IPS DF 19.7 (cell line): ENCODE measurements around the gene PTPRM.

ENCODE experiments used
- DNase-seq: peaks from one replicate; pipeline ENCODE4 v3.0.0-alpha.2; 2013; ENCODE audit warnings: low read depth, low spot score

The PTPRM gene

DNA sequence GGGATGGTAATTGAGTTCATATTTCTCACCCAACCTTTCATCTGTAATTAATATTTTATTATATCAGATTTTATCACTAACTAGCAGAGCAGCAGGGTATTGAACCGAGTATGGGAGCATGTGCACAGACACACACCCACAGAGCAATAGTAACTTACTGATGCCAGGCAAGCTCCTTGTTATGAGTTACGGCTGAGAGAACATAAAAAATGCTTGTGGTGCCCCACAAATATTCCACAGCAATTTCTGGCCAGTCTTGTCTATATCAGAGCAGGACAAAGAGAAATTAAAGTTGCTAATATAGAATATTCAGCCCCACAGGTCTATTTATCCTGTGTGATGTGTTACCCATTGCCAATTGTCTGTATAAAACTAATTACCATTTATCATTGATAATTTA lies 540.3 kb downstream of the PTPRM start:
- DNase-seq = no peak

DNA sequence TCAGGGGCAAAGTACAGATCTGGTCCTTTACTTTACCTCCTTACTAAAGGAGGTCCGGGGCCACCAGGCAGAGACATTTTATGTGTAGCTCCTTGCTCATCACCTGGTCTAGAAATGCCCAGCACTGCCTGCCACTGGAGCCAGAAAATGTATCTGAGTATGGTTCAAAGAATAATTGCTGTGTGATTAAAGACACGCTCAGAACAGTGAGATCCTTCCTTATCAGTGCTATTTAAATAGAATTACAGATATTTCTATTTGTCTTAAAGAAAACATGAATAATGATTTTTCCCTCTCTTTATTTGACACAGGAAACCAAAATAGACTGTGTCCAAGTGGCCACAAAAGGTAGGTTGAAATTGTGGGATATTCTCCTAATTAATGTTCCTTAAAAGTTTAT lies 547.4 kb downstream of the PTPRM start:
- no peak for DNase-seq

DNA sequence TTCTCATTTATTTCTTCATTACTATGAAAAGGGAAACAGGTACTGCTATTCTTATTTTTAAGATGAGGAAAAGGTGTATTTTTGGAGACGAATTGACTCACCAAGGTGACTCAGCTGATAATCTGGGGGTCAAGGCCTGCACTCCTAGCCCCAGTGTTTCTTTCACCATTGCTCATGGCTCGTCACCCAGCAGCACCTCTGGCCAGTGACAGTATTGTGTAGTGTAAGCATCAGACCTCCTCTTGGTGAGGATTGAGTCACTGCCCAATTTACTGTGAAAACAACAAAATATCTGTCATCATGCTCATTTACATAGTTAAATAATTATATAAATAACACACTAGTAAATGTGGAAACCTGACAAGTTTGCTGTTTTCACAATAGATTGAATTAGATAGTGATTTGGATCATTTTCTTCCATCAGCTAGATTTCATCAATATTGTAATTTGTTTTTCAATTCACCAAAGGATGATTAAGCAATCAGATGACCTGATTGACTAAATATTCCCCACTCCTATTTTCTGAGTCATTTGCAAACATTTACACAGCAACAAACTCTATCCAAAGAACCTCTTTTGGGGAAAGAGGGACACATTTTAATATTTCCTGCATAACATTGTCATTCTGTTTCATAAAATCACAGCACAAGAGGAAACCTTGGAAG lies 549.4 kb downstream of the PTPRM start:
- DNase-seq = no peak

DNA sequence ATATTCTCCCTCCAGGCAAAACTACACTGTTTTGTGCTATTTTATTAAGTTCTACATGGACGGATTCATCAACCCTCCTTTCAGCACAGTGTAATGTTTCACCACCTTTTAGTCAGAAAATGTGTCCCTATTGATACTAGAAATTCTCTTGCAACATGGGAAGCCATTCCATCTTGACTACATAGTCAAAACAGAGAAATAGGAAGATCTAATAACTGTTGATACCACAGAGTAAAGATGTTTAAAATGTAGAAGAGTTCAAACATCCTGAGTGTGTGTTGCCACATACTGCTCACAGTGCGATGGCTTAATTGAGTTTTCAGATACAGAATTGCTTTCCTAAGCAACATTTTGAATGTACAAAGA lies 549.9 kb downstream of the PTPRM start:
- DNase-seq = no peak

DNA sequence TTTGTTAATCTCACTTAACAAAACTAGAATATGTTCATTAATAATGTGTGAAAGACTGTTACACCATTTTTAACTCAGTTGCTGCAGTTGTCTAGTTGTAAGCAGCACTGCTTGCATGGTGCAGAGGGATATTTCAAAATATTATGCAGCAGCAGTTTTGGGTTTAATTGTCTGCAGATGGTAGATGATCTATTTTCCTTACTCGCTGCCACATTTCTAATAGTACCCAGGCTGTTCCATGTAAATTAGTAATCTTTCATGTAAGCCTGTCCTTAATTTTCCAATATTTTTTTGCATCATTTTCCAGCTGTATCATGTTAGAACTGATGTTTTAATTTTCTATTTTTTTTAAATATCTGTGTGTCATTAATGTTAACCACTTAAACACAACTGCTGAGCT lies 554.0 kb downstream of the PTPRM start:
- DNase-seq = no peak

DNA sequence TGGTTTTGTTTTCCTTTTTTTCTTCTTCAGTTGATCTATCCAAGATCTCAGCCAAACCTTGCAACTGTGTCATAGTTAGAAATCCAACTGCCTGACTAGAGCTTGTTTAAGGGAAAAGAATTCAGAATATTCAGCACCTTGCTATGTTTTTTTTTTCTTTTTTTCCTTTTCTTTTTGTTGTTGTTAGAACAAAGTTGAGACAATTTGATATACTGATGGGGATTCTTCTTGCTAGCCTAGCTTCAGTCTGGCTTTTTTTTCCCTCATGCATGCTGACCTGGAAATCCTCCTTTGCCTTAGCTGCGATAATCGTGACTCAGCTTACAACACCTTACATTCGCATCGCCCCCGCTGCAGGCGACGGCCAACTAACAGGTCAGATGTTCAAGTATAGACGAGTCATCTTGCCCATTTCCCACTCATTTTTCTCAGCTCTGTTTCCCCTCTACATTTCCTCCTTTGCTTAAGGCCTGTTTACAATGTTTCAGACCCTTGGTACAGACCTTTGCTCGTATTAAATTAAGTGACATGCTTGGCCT lies 554.9 kb downstream of the PTPRM start:
- no peak for DNase-seq

DNA sequence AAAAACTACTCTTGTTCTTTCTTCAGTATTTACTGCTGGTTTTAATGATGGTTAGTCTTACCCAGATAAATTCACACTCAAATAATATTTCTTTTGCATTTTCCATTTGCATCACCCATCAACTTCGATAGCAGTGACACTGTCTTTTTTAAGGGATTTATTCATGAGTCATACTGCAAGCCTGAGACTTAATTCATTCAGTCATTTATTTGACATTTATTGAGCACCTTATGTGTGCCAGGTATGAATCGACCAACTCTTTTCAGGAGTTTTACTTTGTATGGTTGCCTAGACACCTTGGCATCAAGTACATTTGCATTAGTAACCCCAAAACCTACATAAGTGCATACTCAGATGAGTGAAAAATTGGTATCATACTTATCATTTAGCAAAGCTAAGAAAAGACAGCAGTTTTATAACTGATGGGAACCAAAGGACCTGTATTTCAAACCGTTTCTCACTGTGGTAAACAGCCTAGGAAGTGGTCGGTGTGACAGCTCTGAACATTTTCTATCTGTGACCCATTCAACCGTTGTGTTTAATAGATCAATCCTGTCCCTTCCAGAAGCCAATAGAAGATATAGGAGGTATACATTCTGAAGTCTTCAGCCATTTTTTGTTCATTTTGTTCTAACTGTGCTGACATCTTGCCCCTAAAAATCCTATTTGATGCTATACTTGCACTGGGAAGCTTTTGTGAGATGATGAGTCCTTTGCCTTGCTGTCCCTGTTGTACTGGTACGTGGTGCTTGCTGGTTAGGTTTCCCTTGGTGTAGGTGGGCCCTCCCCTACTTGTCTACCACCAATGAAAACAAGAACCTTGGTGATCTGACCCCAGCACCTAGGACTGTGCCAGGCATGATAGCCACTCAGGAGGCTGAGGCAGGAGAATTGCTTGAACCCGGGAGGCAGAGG lies 557.4 kb downstream of the PTPRM start:
- DNase-seq = no peak

DNA sequence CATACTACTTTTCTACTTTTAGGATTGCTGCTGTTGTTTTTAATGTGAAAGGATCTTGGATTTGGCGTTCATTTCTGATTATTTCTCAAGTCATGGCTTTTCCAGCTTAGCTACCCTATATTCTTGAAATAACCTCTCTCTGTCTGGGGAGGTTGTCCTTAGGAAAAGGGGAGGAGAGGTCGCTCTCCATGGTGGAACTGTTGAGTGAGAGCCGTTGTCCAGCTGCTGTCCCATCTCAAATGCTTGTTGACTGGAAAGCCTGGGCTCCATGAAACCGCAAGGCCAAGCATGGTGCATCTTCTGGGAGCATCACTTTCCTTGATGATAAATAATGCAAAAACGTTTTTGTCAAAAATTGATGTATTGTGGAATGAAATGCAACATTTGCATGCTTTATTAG lies 563.0 kb downstream of the PTPRM start:
- DNase-seq = no peak

DNA sequence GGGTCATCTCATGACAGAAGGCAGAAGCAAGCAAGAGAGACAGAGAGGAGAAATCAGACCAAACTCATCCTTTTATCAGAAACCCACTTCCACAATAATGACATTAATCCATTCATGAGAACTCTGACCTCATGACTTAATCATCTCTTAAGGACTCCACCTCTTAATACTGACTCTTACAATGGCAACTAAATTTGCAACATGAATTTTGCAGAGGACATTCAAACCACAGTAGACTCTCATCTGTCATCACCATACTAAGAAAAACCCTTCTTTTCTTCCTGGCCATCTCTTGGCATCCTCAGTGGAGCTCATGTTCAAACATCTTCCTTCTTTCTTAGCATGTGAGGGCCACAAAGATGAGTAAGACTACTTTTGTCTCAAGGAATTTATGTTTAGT lies 565.9 kb downstream of the PTPRM start:
- no peak for DNase-seq

DNA sequence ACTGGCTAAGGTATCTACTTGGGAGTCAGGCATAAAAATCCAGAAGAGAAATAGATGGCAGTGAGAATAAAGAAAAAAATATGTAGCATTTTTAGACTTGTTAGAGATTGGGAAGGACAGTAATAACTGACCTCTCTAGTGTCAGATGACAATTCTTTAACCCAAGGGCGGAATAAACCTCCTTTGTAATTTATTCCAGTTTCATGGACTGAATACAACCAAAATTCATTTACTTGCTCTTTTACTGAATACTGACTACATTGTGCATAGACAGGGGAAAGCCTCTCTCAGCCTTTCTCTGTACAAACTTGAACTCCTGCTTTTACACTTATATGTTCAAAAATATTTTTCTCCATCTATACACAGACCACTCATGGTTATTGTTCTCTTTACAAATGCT lies 566.8 kb downstream of the PTPRM start:
- DNase-seq = no peak

DNA sequence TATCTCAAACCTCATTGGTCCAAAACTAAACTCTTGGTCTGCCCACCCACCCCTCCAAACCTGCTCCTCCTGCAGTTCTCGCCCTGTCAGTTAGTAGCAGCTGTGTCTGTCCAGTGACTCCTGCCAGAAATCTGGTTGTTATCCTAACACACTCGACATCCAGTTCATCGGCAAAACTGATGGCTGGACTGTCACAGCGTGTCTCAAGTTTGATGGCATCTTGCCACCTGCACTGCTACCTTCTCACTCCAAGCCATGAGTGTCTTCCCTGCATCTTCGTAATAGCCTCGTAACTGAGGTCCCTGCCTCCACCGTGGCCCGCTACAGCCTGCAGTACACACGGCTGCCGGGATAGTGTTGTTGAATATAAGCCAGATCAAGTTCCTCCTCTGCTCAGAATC lies 572.0 kb downstream of the PTPRM start:
- no peak for DNase-seq

DNA sequence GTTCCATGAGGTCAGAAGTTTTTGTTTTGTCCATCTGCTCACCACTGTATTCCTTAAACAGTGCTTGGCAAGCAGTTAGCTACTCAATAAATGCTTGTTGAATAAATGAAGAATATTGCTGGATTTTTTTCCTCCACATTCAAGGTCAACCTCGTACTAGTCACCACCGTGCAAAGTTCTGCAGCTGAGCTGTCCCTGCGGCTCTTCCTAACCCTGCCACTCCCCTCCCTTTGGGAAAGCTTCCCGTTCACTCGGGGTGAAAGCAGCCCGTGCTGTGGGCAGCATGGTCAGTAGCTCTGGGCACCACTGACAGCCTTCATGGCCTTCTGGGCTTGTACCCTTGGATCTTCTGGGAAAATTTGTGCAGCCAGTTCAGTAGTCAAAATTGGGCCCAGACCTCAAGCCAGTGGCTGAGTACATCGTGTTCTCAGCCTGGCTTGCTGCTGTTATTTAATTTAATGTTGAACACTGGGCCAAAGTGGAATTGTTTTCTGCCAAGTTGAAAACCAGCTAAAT lies 572.8 kb downstream of the PTPRM start:
- no peak for DNase-seq

DNA sequence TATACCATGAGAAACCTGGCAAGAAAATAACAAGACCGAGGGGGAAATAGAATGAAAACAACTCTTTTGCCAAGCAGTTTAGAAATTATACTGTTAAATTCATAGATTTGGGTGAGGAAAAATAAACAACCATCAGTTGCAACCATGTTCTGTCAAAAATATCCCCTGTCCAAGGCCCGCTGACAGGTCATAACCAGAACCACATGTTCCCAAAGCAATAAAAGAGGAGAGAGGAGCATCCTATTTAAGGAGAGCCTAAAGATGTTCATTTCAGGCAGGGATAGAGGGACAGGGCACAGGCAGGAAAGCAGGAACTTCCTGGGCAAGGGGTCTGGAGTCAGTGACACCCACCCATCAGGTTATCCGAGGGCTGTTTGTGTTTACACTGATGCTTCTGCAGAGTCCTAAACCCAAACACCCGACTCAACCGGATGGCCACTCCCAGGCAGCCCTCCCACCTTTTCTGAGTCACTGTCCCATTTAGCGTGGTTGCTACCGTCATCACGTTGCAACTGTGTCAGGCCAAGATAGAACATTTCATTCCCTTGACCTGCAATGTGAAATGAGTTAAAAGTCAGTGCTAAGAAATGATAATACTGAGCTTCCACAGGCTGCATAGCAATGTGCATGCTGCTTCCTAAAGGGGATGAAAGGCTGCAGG lies 573.9 kb downstream of the PTPRM start:
- no peak for DNase-seq

DNA sequence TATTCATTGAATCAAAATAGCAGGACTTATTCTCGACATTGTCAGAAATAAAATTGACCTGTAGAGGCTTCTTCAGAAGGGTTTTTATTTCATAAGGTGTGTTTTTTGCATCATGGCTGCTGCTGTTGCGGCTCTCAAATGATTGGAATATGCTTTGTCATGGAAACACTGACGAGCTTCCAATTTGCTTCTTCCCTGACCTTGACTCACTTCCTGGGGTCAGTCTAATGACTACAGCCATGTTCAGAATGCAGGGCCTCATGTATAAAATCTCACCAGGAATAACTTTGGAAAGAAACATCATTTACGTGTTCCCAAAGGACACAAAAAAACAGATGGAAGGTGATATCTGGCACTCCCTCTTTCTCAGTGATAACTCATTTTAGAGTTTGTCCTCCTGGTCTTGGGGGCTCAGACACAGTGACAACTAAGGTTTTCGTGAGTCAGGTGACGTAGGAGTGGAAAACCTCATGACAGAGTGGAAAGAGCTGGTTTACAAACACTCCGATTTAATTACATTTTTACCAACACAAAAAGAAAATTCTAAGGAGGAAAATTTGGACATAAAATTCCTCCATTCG lies 575.1 kb downstream of the PTPRM start:
- DNase-seq = no peak

DNA sequence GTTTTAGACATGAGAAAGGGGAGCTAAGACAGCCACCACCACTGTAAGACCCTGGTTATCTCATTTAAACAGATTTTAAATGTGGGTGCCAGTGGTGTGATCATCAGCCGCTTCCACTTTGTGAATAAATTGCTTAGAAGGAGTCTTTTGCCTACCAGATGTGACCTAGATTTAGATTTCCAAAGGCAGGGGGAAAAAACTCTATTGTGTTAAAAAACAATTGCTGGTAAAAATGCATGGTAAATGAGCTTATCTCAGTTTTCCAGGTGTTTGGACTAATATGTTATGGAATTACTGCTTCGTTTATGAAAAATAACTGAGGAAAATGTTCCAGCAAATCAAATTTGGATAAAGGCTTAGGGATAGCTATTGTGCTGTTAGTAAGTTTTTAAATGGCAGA lies 575.8 kb downstream of the PTPRM start:
- no peak for DNase-seq

DNA sequence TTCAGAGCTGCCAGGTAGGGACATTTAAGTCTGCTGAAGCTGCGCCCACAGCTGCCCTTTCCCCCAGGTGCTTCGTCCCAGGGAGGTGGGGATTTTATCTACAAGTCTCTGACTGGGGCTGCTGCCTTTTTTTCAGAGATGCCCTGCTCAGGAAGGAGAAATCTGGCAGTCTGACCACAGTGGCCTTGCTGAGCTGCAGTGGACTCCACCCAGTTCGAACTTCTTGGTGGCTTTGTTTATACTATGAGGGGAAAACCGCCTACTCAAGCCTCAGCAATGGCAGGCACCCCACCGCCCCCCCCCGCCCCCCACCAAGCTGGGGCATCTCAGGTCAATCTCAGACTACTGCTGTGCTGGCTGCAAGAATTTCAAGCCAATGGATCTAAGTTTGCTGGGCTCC lies 584.1 kb downstream of the PTPRM start:
- no peak for DNase-seq

DNA sequence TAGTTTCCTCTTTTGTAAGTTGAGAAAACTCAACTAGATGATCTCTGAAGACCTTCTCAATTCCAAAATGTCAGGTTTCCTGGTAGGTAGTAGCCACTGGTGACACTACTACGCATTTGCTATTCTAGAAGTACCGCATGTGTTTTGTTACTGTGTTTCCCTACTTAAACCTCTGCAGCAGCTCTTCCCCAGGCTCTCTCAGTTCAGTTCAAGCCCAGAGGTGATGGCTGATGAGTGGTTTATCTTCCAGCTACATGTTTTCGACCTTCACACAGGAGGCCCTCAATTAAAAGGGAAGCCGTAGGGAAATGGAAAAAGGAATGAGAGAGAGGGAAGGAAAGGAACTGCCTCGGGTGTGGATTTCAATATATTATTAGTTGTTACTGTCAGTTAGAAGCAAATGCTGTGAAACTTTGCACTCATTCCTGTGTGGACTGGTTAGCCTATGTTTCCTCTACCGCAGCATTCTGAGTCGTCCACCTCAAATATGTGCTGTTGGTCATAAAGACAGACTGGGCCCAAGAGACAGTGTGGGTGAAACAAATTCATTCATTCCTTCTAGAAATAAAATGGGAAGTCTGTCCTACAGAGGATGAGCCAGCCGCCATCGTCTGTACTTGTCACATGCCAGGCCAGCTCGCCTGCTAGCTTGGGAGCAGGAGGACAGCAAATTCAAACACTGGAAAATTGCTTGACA lies 586.9 kb downstream of the PTPRM start:
- no peak for DNase-seq

DNA sequence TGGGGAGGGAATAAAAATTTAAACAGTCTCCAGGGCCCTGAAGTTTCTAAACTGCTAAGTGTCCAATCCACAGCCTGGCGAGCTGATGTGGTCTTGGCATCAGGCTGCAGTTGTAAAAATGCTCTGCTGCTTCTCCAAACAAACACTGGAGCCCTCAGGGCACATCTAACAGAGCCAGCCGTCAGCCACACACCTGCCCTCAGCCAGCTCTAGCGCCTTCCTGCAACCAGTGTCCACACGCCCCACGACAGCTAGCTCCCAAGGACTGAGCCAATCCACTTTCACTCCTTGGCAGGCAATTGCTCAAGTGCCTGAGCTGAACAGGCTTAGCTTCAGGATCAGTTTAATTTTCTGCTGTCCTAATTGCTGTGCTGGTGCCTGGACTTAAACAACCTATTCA lies 595.7 kb downstream of the PTPRM start:
- no peak for DNase-seq

DNA sequence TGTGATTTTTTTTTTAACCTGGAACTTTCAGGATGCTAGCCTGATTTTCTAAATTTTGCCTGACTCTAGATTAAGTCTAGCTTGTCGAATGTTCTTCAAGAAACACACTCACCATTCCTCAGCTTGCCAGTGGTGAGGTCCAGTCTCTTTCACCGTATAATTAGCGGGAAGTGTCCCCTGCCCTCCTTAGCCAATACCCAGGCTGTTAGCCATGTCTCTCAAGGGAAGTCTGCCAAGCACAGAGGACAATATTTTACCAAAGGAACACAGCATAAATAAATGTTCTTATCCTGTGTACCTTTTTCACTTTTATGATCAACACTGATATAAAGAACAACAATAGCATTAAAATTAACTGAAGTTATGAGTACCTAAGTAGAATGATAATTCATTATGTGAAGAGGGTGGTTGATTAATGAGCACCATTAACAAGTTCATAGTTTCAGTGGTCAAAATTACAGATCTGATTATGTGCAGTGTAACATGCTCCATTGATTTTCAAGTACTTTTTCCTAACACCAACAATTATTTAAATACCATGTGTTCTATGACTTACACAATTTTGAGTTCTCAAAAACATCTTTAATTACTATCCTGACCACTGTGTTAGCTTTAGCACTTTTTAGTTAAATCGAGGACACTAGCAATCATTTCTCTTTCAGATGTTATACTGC lies 596.3 kb downstream of the PTPRM start:
- DNase-seq = no peak

DNA sequence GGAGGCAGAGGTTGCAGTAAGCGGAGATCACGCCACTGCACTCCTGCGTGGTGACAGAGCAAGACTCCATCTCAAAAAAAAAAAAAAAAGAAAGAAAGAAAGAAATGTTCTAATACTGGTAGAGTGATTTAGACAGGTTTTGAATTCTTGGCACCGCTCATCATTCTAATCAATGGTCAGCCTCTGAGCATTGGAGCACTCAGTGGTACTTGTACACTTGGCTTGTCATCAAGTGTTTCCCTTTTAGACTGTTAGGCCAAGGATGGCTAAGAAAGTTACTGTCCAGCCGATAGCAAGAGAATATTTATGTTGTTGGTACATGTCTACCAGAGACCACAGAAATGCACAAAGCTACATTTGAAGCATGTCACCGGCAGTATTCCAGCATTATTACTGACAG lies 598.0 kb downstream of the PTPRM start:
- DNase-seq = no peak

DNA sequence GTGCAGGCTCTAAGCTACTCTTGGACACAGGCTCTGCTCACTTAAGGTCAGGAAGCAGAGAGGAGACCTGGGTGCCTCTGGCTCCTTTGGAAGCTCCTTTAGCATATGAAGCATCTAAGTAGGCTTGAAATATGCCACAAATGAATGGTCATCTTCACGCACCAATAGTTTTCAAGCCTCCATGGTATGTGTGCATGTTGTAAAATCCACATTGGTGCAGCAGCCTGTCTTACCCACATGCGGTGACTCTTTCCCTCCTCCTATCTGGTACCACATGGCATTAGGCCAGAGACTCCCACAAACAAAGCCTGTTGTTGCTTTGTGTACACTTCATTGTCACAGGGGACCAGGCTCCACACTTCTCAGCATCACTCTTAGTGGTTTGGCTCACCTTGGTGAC lies 599.9 kb downstream of the PTPRM start:
- no peak for DNase-seq
